Activated CD8-positive, alpha-beta memory T cell treated with anti-CD3 and anti-CD28 coated beads for 36 hours (primary cell): ENCODE data around the gene TRIM62. TPM values are rescaled to one million over a fixed set of nuclear protein-coding genes. Genes with fewer than 3 reads are reported as not detected.

ENCODE experiments used
- CTCF ChIA-PET: fragments of 350-600 bp; sonication (Branson Sonifier 250); formaldehyde crosslinking; loops from one replicate; lab custom pipeline; 2021; ENCODE audit warnings: antibody characterized with exemption; lab: Charles Lee
- POLR2A ChIA-PET: fragments of 350-600 bp; sonication (Branson Sonifier 250); formaldehyde crosslinking; loops from one replicate; lab custom pipeline; 2021; ENCODE audit warnings: antibody characterized with exemption; lab: Charles Lee
- total RNA-seq, 2 experiments: library from RNA; stranded (reverse); gene quantifications; one replicate each; pipeline ENCODE4 v1.2.3, GENCODE V29; 2021

The TRIM62 gene
- total RNA-seq: 1 to 10 TPM; 4.5 to 5.3 TPM

DNA sequence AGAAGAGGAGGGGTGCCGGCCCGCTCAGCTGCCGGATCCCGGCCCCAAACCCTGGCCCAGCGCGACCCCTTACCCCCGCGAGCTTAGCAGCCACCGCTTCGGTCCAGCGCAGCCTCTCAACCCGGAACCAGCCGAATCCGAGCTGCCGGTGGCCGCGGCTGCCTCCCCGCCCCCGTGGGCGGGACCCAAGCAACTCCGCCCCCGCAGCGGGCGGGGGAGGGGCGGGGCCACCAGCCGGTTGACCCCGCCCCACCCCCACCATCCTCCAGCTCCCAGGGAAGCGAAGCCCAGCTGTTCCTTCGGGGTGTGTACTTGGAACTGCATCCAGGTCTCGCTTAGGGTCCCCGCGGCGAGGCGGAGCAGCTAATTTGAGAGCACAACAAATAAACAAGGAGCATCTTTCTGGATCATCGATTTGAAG lies at the start of gene TRIM62:
Gene TRIM62, minus strand, starts transcription at position 123 of the 421 bp plus-strand sequence. CDS start 611 bp downstream, outside the sequence.
- ChIA-PET POLR2A (interaction anchor here (0.6 to 1.6 kb wide), 3 partner anchors 55 to 546 kb away, joined by 3 to 9 read pairs (median 8); no protein-coding TSS in a partner anchor), CTCF (interaction anchor here (1.1 to 1.5 kb wide), 4 partner anchors 22 to 113 kb away, joined by 5 to 11 read pairs (median 6); no protein-coding TSS in a partner anchor)

DNA sequence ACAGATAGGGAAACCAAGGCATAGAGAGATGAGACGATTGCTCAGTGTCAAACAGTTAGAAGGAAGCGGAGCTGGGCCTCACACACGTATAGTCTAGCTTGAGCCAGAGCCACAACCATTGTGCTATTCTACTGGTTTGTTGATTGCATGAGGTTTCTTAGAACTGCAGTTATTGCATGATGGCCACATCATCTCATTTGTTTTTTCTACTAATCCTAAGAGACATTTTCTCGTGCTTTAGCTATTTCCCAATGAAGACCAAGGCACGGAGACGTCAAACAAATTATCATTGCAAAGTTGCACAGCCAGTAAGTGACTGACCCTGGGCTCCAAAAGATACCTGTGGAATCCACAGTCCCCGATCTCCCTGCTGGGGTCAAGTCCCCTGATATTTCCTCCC lies 49.3 kb upstream of the TRIM62 start:
- POLR2A ChIA-PET: no interaction called here
- CTCF ChIA-PET: no interaction called here

- ChIA-PET CTCF (no interaction called here), POLR2A (no interaction called here)
These were observed 47.2 kb upstream of the TRIM62 start for GRCh38 chr1:33228935-33229487.

GRCh38 chr1:33225586-33225985 lies 43.7 kb upstream of the TRIM62 start:
- POLR2A ChIA-PET: no interaction called here
- CTCF ChIA-PET: no interaction called here

DNA sequence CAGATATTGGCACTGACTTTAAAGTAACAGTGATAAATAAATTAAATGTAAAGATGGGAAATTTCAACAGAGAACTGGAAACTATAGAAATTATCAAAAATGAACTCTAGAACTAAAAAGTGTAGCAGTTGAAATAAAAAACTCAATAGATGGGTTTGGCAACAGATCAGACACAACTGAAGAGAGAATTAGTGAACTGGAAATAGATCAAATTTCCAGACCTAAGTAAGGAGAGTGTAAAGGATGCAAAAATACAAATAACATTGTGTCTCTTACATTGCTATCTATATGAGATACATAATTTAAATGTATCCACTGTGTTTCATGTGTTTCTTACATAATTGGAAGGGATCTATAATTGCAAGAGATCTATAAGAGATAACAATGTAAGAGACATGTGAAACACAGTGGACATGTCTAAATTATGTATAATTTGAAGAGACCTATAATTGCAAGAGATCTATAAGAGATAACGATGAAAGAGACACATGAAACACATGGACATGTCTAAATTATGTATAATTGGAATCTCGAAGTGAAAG lies 42.4 kb upstream of the TRIM62 start:
- POLR2A ChIA-PET: no interaction called here
- CTCF ChIA-PET: no interaction called here

DNA sequence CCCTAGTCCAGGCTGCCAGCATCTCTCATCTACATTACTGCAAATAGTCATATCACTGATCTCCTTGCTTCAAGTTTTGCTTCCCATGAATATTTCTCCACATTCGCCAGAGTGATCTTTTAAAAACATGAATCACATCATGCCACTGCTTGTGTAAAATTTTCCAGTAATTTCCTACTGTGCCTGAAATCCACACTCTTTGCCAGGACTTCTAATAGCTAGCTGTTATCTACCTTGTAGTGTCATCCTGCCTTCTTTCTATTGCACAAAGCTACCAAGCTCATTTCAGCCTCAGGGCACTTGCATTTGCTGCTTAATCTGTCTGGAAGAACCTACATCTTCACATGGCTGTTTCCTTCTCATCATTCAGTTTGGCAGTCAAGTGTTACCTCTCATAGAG lies 40.5 kb upstream of the TRIM62 start:
- ChIA-PET POLR2A (no interaction called here), CTCF (no interaction called here)

DNA sequence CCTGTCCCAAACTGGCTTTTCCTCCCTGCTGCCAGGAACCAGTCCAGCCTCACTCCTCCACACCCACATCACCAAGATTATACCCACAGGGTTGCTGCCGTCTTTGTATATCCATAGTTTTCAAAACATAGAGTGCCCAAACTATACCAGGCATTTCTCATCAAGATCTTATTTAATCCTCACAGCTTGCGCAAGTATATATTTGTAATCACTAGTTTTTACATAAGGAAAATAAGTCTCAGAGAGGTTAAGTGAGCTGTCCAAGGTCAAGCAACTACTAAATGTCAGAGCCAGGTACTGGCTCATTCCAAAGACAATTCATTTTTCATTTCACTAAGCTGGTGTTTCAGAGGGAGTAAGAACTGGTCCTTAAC lies 39.5 kb upstream of the TRIM62 start:
- POLR2A ChIA-PET: no interaction called here
- CTCF ChIA-PET: no interaction called here

DNA sequence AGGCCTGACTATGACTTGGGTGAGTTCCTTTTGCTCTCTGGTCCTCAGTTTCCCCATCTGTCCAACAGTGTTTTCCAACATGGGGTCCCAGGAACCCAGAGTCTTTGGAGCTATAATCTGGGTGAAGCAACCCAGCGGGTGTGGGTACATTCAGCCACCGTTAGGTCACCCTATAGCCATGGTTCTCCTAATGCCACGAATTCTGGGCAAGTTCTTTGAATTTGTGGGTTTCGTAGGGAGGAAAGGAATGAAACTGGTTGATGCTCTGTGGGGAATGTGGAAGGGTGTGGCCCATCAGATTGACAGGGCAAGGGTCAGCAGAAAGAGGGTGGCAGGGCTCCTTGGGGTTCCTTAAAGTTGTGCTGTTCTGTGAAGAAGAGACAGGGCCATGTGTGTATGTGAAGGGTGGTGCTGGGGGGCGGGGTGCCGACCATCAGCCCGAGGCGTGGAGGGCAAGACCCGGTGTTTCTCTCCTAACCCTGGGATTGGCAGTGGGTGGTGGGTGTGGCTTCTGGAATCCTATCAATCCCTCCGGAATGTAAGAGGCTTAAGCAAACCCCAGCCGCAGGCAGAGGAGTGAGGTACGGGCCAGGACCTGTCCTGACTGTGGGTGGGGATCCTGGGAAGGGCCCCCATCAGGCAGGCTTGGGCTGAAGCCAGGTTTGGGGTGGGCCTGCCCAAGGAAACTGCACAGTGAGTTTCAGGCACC lies 39.0 kb upstream of the TRIM62 start:
- ChIA-PET CTCF (no interaction called here), POLR2A (no interaction called here)

GRCh38 chr1:33219886-33220661 lies 38.2 kb upstream of the TRIM62 start:
- ChIA-PET CTCF (interaction anchor here (0.6 kb wide), 1 partner anchor 45 kb away, joined by 3 read pairs; no protein-coding TSS in a partner anchor), POLR2A (no interaction called here)

GRCh38 chr1:33211972-33212371 lies 30.1 kb upstream of the TRIM62 start:
- CTCF ChIA-PET: no interaction called here
- POLR2A ChIA-PET: no interaction called here

DNA sequence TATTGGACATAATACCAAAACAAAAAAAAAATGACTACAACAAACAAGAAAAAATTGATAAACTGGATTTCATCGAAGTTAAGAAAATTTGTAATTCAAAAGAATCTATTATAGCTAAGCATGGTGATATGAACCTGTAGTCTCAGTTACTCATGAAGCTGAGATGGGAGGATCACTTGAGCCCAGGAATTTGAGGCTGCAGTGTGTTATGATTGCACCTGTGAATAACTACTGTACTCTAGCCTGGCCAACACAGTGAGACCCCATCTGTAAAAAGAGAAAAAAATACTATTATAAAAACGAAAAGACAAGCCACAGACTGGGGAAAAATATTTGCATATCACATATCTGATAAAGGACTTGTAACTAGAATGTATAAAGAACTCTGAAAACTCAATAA lies 24.5 kb upstream of the TRIM62 start:
- ChIA-PET POLR2A (no interaction called here), CTCF (no interaction called here)

DNA sequence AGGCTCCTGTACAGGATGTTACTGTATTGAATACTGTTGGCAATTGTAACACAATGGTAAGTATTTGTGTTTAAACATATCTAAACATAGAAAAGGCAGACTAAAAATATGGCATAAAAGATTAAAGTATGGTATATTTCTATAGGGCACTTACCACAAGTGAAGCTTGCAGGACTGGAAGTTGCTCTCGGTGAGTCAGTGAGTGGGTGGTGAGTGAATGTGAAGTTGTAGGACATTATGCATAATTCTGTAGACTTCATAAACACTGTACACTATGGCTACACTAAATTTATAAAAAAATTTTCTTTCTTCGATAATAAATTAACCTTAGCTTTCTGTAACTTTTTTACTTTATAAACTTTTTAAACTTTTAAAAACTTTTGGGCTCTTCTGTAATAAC lies 13.7 kb upstream of the TRIM62 start:
- ChIA-PET CTCF (no interaction called here), POLR2A (no interaction called here)

DNA sequence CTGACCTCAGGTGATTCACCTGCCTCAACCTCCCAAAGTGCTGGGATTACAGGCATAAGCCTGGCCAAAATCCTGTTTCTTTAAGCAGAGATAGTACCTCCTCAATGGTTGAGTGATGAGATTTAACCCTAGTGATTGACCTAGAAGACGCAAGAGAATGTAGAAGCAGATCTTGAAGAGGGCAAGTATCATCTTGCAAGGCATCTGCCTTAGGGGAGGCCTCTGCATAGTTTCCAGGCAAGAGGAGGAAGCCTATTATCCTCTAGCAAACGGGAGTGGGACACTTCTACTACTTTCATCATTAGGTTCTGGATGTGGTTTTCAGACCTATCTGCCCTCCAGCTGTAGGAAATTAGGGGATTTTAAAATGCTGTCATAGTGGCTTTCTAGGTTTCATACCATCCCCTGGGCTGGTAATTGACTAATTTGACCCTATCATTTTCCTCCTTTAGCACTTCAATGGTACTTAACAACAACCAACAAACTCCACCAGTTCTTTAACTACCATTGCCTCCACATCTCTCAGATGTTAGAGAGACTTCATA lies 10.0 kb upstream of the TRIM62 start:
- POLR2A ChIA-PET: no interaction called here
- CTCF ChIA-PET: no interaction called here

- POLR2A ChIA-PET: no interaction called here
These were observed 8.9 kb upstream of the TRIM62 start for GRCh38 chr1:33190701-33191100.

GRCh38 chr1:33188572-33189275 lies 6.9 kb upstream of the TRIM62 start:
- ChIA-PET CTCF (no interaction called here), POLR2A (no interaction called here)

More at GRCh38 chr1:33190701-33191100, 8.9 kb upstream of the TRIM62 start:
- CTCF ChIA-PET: no interaction called here

DNA sequence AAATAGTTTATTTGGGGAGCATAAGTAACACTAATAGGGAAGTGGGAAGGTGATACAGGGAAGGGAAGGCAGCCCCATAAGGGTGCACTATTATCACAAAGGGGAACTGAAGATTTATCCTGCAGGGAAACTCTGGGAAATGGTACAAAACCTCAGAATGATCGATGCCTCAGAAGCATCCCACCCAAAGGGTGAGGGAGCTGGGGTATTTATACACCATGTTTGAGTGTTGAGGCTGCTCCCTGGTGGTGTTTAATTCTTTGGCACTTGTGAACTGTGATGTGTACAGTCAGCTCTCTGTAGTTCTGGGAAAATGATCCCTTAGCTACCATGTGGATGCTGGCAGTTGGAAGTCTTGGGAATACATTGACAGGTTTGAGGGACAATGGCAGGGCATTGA lies 5.1 kb upstream of the TRIM62 start:
- ChIA-PET POLR2A (interaction anchor here (0.6 kb wide), 1 partner anchor 162 kb away, joined by 5 read pairs; no protein-coding TSS in a partner anchor), CTCF (no interaction called here)

DNA sequence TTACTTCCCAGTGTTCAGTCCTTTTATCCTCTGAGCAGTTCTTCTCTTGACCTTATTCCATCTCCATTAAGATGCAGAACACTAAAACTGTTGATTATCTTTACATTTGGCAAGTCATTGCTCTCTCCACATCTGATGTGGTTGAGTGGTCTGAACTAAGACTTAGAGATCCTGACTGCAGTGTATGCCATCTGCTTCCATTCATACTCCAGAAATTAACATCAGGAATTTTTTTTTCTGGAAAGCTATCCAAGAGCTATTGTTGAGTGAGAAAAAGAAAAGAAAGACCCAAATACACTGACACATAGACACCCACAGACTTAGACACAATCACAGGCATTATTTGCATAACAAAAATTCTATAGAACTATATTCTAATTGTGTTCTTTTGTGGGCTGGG lies 3.7 kb upstream of the TRIM62 start:
- ChIA-PET POLR2A (no interaction called here), CTCF (interaction anchor here (1.0 kb wide), 1 partner anchor 58 kb away, joined by 3 read pairs; no protein-coding TSS in a partner anchor)

- ChIA-PET POLR2A (no interaction called here), CTCF (no interaction called here)
These were observed 1.5 kb upstream of the TRIM62 start for GRCh38 chr1:33183306-33183705.

DNA sequence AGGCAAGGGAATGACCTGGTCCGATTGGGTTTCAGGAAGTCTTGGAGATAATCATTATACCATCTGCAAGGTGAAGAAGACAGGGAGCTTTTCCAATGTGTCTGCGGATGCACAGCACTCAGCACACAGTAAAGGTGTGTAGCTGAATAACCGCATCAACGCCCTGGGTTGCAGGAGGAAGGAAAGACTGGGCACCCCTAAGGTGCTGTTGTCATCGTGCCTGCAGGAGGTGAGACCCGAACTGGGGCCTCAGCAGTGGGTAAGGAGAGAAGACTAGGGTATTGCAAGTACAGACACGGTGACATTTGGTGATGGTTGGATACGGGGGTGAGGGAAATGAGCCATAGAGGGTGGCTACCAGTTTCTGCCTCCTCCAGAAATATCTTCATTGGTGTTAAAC lies 1.1 kb upstream of the TRIM62 start:
- CTCF ChIA-PET: no interaction called here
- POLR2A ChIA-PET: no interaction called here
